Right atrium auricular region (tissue), 2 donors: ENCODE measurements around the gene GLRA1. TPM values are rescaled to one million over a fixed set of nuclear protein-coding genes. Genes with fewer than 3 reads are reported as not detected.

Source experiments
- DNase-seq: peaks from one replicate; pipeline ENCODE4 v3.0.0-alpha.2; 2019; ENCODE audit warnings: low spot score
- H3K27ac ChIP-seq, 2 donors: fragments of 200-600 bp; sonication (generic); 1 replicate in 1 of 2; 2 replicates in 1 of 2; pipeline ENCODE4 v1.5.1; 2016 to 2019
- H3K27me3 ChIP-seq, 2 donors: fragments of 200-600 bp; sonication (generic); one replicate each; pipeline versions ENCODE4 v1.5.1 to v1.6.0; 2017 to 2019
- H3K36me3 ChIP-seq: fragments of 200-600 bp; sonication (generic); one replicate; pipeline ENCODE4 v1.5.1; 2016
- H3K4me1 ChIP-seq, 2 donors: fragments of 200-600 bp; sonication (generic); one replicate each; pipeline versions ENCODE4 v1.5.1 to v1.6.0; 2017 to 2019
- H3K4me3 ChIP-seq, 2 donors: fragments of 200-600 bp; sonication (generic); 1 replicate in 1 of 2; 2 replicates in 1 of 2; pipeline ENCODE4 v1.5.1; 2017 to 2019; ENCODE audit warnings: mild to moderate bottlenecking in 1 of 2, moderate library complexity in 1 of 2
- H3K9me3 ChIP-seq, 2 donors: fragments of 200-600 bp; sonication (generic); one replicate each; pipeline ENCODE4 v1.5.1; 2019
- CTCF ChIP-seq, 2 donors: fragments of 200-600 bp; sonication (generic); IDR thresholded peaks; one replicate each; pipeline ENCODE4 v1.5.1; 2019; ENCODE audit warnings: antibody characterized with exemption in 2 of 2
- total RNA-seq, 2 donors: library from RNA; depleted of rRNA; stranded (reverse); fragments of >200 nt; gene quantifications; one replicate each; pipeline ENCODE4 v1.1.0, GENCODE V29; 2016

GLRA1 gene
- total RNA-seq, 2 donors from 2014 or later: not detected

GRCh38 chr5:151892393-151892792, 32.3 kb downstream of the GLRA1 start:
- no peak for TF ChIP-seq CTCF (IDR thresholded peaks at IDR 0.05)
- Histone ChIP-seq H3K9me3 (no peaks in the 10 kb centered on the region), H3K4me3 (no peak overlapping the region), H3K27me3 (no peaks in the 10 kb centered on the region), H3K36me3 (no peaks in the 10 kb centered on the region), H3K27ac (no peak overlapping the region), H3K4me1 (peaks cover 0 to 7% of the 10 kb centered on the region in 2 donors)
- no peak for DNase-seq

- Histone ChIP-seq H3K9me3 (no peaks in the 10 kb centered on the region), H3K36me3 (no peaks in the 10 kb centered on the region), H3K4me3 (no peak overlapping the region), H3K27me3 (no peaks in the 10 kb centered on the region), H3K4me1 (peaks cover 0 to 7% of the 10 kb centered on the region in 2 donors), H3K27ac (no peak overlapping the region)
- DNase-seq: no peak
- TF ChIP-seq CTCF (IDR thresholded peaks at IDR 0.05): no peak
Measured at GRCh38 chr5:151890299-151890698, 34.4 kb downstream of the GLRA1 start.

- Histone ChIP-seq H3K27ac (no peak overlapping the region), H3K36me3 (no peaks in the 10 kb centered on the region), H3K4me3 (no peak overlapping the region), H3K9me3 (no peaks in the 10 kb centered on the region), H3K4me1 (peaks cover 0 to 7% of the 10 kb centered on the region in 2 donors), H3K27me3 (no peaks in the 10 kb centered on the region)
- no peak for DNase-seq
- TF ChIP-seq CTCF (IDR thresholded peaks at IDR 0.05): no peak
Measured at GRCh38 chr5:151889614-151890013, 35.0 kb downstream of the GLRA1 start.

GRCh38 chr5:151886546-151887275, 37.9 kb downstream of the GLRA1 start:
- Histone ChIP-seq H3K4me1 (peaks cover 0 to 7% of the 10 kb centered on the region in 2 donors), H3K27ac (no peak overlapping the region), H3K36me3 (no peaks in the 10 kb centered on the region), H3K4me3 (no peak overlapping the region), H3K27me3 (no peaks in the 10 kb centered on the region), H3K9me3 (no peaks in the 10 kb centered on the region)
- no peak for TF ChIP-seq CTCF (IDR thresholded peaks at IDR 0.05)
- no peak for DNase-seq

- Histone ChIP-seq H3K9me3 (no peaks in the 10 kb centered on the region), H3K27me3 (no peaks in the 10 kb centered on the region), H3K27ac (no peak overlapping the region), H3K4me3 (no peak overlapping the region), H3K36me3 (no peaks in the 10 kb centered on the region), H3K4me1 (peaks cover 0 to 5% of the 10 kb centered on the region in 2 donors)
- DNase-seq: no peak
- TF ChIP-seq CTCF (IDR thresholded peaks at IDR 0.05): no peak
Measured at GRCh38 chr5:151885138-151885908, 39.3 kb downstream of the GLRA1 start.
